PC-9 (cell line): ENCODE data around the gene GCHFR. TPM values are rescaled to one million over a fixed set of nuclear protein-coding genes. Genes with fewer than 3 reads are reported as not detected.

Experiments used
- BruUV-seq: library from RNA; stranded (reverse); fragments of 400-500 nt; replicated peaks from 2 replicates; lab custom pipeline; 2021; lab: Mats Ljungman, UMichigan
- CTCF ChIA-PET: fragments of 300-600 bp; sonication (Branson Sonifier 250); formaldehyde crosslinking; loops from one replicate; lab custom pipeline; 2022; ENCODE audit warnings: antibody characterized with exemption; lab: Charles Lee
- POLR2A ChIA-PET: fragments of 300-600 bp; sonication (Branson Sonifier 250); formaldehyde crosslinking; loops from one replicate; lab custom pipeline; 2022; ENCODE audit warnings: antibody characterized with exemption; ENCODE audit not compliant: unreplicated experiment; lab: Charles Lee
- DNase-seq, 2 experiments: peaks; one replicate each; pipeline versions ENCODE4 v3.0.0 to v3.0.0-alpha.2; 2015 to 2022; ENCODE audit warnings: mixed read lengths in 1 of 2
- H2AFZ ChIP-seq: fragments of 200-600 bp; sonication (generic); 2 replicates; pipeline ENCODE4 v1.8.1; 2017; ENCODE audit warnings: antibody characterized with exemption
- H3F3A ChIP-seq: fragments of 200-600 bp; sonication (generic); 2 replicates; pipeline ENCODE4 v1.8.1; 2017; ENCODE audit warnings: antibody characterized with exemption, mild to moderate bottlenecking, low read depth; ENCODE audit not compliant: insufficient read depth
- H3K27ac ChIP-seq: fragments of 200-600 bp; sonication (generic); 2 replicates; pipeline ENCODE4 v1.6.1; 2016; ENCODE audit warnings: mixed run types
- H3K27me3 ChIP-seq: fragments of 200-600 bp; sonication (generic); 2 replicates; pipeline ENCODE4 v1.6.1; 2016; ENCODE audit warnings: low read depth, mixed run types; ENCODE audit not compliant: insufficient read depth
- H3K36me3 ChIP-seq: fragments of 200-600 bp; sonication (generic); 2 replicates; pipeline ENCODE4 v1.6.1; 2016; ENCODE audit warnings: low read depth, mixed run types
- H3K4me1 ChIP-seq: fragments of 200-600 bp; sonication (generic); replicated peaks from 2 replicates; pipeline ENCODE4 v1.6.1; 2016; ENCODE audit warnings: mixed run types; ENCODE audit not compliant: insufficient read depth
- H3K4me2 ChIP-seq: fragments of 200-600 bp; sonication (generic); 2 replicates; pipeline ENCODE4 v1.6.1; 2017; ENCODE audit warnings: mixed run types
- H3K4me3 ChIP-seq: fragments of 200-600 bp; sonication (generic); 2 replicates; pipeline ENCODE4 v1.6.1; 2016; ENCODE audit warnings: mixed run types
- H3K79me2 ChIP-seq: fragments of 200-600 bp; sonication (generic); 2 replicates; pipeline ENCODE4 v1.6.1; 2017; ENCODE audit warnings: low read depth, mixed run types
- H3K9me2 ChIP-seq: fragments of 200-600 bp; sonication (generic); 2 replicates; pipeline ENCODE4 v1.8.1; 2017; ENCODE audit warnings: mild to moderate bottlenecking; ENCODE audit not compliant: insufficient read depth
- H3K9me3 ChIP-seq: fragments of 200-600 bp; sonication (generic); 2 replicates; pipeline ENCODE4 v1.8.1; 2016; ENCODE audit warnings: low read depth; ENCODE audit not compliant: insufficient read depth
- H4K20me1 ChIP-seq: fragments of 200-600 bp; sonication (generic); 2 replicates; pipeline ENCODE4 v1.8.1; 2017; ENCODE audit not compliant: insufficient read depth
- EZH2 ChIP-seq: fragments of 200-600 bp; sonication (generic); IDR thresholded peaks from 2 replicates; pipeline ENCODE4 v1.8.0; 2017; ENCODE audit warnings: antibody characterized with exemption, low read depth
- intact Hi-C: fragments of 100-400 bp; cut with micrococcal nuclease; formaldehyde crosslinking; loops from one replicate; pipeline ENCODE4 v1.10.0; 2022; ENCODE audit not compliant: unreplicated experiment
- total RNA-seq: library from RNA; stranded (reverse); gene quantifications from 2 replicates; pipeline ENCODE4 v1.2.3, GENCODE V29; 2021
- TF ChIP-seq, protein P1 (sequence below): fragments of 200-600 bp; sonication (generic); conservative IDR thresholded peaks from 2 replicates; pipeline ENCODE4 v1.6.1; 2017; ENCODE audit warnings: mixed run types, antibody characterized with exemption, mild to moderate bottlenecking, moderate library complexity

GCHFR gene
- total RNA-seq, 1 experiment from 2014 or later, result 1.5 TPM

DNA sequence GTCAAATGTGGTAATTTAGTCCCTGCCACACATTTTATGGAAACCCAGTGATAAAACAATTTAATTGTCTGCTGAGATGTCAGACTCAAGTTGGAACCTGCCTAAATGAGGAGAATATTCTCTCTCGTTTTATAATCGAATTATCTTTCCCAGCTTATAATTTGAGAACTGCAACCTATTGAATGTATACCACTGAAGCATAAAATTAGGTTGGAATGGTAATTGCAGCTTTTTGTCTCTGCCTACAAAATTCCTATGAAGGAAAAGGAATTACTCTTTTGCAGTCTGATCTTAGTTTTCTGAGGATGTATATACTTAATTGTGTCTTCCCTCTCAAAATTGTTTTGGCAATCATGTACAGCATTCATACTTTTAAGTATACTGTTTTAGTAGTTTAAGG, 39.9 kb upstream of the GCHFR start:
- Histone ChIP-seq H3K9me2 (no peaks in the 10 kb centered on the region), H3K27me3 (no peaks in the 10 kb centered on the region), H3F3A (peaks cover 3% of the 10 kb centered on the region; the same call in 1 of the 2 replicates), H3K4me2 (no peak overlapping the region), H3K79me2 (no peaks in the 10 kb centered on the region), H3K36me3 (no peaks in the 10 kb centered on the region), H4K20me1 (no peaks in the 10 kb centered on the region), H3K27ac (no peak overlapping the region), H3K9me3 (no peaks in the 10 kb centered on the region), H3K4me1 (no peaks in the 10 kb centered on the region), H3K4me3 (no peak overlapping the region), H2AFZ (no peak overlapping the region)
- DNase-seq, result no peak
- intact Hi-C loops, result no loop called here
- ChIA-PET CTCF (no interaction called here), POLR2A (no interaction called here)
- no TSS peak for BruUV-seq
- TF ChIP-seq EZH2, result no peak
- TF ChIP-seq, protein P1, sequence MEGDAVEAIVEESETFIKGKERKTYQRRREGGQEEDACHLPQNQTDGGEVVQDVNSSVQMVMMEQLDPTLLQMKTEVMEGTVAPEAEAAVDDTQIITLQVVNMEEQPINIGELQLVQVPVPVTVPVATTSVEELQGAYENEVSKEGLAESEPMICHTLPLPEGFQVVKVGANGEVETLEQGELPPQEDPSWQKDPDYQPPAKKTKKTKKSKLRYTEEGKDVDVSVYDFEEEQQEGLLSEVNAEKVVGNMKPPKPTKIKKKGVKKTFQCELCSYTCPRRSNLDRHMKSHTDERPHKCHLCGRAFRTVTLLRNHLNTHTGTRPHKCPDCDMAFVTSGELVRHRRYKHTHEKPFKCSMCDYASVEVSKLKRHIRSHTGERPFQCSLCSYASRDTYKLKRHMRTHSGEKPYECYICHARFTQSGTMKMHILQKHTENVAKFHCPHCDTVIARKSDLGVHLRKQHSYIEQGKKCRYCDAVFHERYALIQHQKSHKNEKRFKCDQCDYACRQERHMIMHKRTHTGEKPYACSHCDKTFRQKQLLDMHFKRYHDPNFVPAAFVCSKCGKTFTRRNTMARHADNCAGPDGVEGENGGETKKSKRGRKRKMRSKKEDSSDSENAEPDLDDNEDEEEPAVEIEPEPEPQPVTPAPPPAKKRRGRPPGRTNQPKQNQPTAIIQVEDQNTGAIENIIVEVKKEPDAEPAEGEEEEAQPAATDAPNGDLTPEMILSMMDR, result no peak

DNA sequence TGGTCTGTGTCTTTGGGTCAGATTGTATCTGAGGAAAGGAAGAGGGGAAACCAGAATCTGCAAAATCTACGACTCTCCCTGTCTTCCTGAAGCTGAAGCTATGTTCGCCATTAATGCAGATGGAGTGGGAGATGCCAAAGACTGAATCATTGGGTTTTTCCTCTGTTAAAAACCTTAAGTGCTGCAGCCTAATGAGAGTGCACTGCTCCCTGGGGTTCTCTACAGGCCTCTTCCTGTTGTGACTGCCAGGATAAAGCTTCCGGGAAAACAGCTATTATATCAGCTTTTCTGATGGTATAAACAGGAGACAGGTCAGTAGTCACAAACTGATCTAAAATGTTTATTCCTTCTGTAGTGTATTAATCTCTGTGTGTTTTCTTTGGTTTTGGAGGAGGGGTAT, 32.8 kb upstream of the GCHFR start:
- Histone ChIP-seq H3F3A (no peaks in the 10 kb centered on the region), H4K20me1 (no peaks in the 10 kb centered on the region), H3K36me3 (no peaks in the 10 kb centered on the region; the same call in 1 of the 2 replicates), H3K9me3 (no peaks in the 10 kb centered on the region), H3K79me2 (no peaks in the 10 kb centered on the region), H2AFZ (no peak overlapping the region), H3K27ac (no peak overlapping the region), H3K9me2 (no peaks in the 10 kb centered on the region), H3K4me2 (no peak overlapping the region), H3K4me3 (no peak overlapping the region), H3K27me3 (no peaks in the 10 kb centered on the region), H3K4me1 (no peaks in the 10 kb centered on the region)
- POLR2A ChIA-PET, result no interaction called here
- DNase-seq, result no peak
- CTCF ChIA-PET, result no interaction called here
- intact Hi-C loops, result no loop called here
- TF ChIP-seq, protein P1, result no peak
- no peak for TF ChIP-seq EZH2
- BruUV-seq, result no TSS peak

GRCh38 chr15:40736575-40736974, 27.3 kb upstream of the GCHFR start:
- intact Hi-C loops, result no loop called here
- no peak for DNase-seq
- TF ChIP-seq EZH2, result no peak
- TF ChIP-seq, protein P1, result no peak
- Histone ChIP-seq H3K9me3 (no peaks in the 10 kb centered on the region), H2AFZ (no peak overlapping the region), H3K4me1 (no peaks in the 10 kb centered on the region), H4K20me1 (no peaks in the 10 kb centered on the region), H3K27me3 (no peaks in the 10 kb centered on the region), H3K4me2 (no peak overlapping the region), H3K4me3 (no peak overlapping the region), H3K79me2 (no peaks in the 10 kb centered on the region), H3F3A (no peaks in the 10 kb centered on the region), H3K27ac (no peak overlapping the region), H3K36me3 (no peaks in the 10 kb centered on the region; the same call in 1 of the 2 replicates), H3K9me2 (no peaks in the 10 kb centered on the region)
- CTCF ChIA-PET, result interaction anchor here (0.6 kb wide), 1 partner anchor 10 kb away, joined by 3 read pairs; no protein-coding TSS in a partner anchor
- POLR2A ChIA-PET, result interaction anchor here (0.5 kb wide), 1 partner anchor 414 kb away, joined by 4 read pairs; no protein-coding TSS in a partner anchor
- BruUV-seq, result no TSS peak
